GM21367 (cell line): ENCODE results near the gene TERF2IP.

Source experiments
- ATAC-seq: cut with Tn5 transposase; IDR thresholded peaks from one replicate; pipeline ENCODE4 v1.9.1; 2021; ENCODE audit not compliant: unreplicated experiment

Gene TERF2IP

DNA sequence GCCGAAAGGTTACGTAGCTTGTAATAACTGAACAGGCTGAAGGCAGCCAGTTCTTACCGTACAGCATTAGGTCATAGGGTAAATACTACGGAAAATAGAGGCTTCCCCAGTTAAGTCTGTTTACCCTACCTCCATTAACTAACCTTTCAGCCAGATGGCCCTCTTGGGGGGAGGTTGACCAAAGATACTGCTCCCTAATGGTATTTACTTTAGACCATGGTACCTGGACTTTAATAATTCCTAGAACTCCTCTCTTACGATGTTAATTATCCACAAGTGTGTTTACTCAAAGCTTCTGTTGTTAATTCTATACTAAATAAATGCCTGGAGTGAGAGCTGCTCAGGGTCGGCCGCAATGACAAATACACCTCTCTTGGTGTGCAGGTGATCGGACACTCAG lies 14.7 kb upstream of the TERF2IP start:
- no peak for ATAC-seq

DNA sequence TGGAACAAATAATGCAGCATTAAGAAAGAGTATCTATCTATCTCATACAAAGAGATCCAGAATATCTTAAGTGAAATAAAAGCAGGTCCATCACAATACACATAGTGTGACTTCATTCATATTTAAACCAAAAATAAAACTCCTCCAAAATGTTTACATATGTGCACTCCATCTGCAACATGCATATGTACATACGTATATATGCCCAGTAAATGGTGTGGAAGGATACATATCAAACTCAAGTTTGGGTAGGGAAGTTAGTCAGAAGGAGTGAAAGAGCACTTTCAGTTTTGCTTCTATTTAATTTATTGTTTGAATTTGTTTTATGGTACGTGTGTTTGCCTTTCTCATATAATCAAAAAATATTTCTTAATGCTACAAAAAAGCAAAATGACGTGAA lies 12.5 kb upstream of the TERF2IP start:
- ATAC-seq: no peak

DNA sequence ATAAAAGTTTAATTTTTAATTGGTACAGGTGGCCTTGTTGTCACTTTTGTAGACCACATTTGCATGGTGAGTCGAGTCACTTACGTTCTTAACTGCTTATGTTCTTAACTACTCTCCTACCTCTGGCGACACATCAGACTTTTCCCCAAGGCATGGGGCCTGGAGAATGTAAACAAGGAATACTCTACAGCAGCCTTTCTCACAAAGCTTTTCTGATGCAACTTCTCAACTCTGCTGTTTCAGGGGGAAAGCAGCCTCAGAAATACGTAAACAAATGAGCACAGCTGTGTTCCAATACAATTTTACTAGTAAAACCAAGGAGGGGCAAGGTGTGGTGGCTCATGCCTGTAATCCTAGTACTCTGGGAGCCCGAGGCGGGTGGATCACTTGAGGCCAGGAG lies 7.0 kb upstream of the TERF2IP start:
- ATAC-seq: no peak

DNA sequence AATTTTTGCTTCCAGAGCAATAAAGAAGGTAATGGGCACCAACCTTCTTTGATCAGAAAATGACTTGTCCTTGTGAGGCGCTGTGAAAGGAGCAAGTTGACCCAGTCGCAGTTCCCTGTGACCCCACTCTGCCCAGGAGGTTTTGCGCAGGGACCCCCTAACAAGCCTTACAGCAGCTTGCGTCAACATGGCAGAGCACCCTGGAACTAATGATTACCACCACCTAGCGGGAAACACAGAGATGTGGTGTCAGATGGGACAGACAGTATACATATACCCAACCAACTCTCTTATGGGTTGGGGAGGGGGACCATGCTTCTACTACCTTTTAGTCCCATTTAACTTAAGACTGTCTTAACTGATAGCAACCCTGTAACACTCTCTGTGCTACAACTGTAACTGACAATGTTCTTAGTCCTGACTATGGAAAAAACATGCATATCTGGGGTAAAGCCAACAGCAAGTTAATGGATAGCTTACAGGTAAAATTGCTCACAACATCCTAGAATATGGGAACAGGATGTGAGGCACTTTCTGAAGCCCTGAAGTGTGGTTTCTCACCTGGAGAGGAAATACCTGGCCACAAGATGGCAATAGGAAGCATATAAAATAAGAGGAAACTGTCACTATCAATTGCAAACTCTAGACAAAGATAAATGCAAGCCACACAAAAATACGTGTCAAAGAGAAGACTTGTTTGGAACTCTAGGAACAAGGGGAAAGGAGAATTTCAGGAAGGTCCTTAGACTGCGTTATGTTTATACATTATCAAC lies 3.1 kb upstream of the TERF2IP start:
- no peak for ATAC-seq

DNA sequence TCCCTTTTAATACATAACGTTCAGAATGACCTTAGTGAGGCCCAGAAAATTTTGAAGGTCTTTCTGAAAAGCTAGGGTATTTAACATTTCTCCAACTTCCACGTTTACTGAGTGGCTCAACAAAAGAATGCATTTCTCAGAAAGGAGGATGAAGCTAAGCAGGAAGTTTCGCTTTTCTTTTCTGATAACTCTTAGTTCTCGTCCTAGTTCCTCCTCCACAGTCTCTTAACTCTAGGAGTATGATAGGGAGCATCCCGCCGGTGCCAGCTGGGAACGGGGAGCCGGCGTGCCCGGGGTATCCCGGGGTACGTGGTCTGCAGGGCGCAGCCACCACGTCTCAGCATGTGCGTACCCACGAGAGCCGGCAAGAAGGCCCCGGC lies 471 bp upstream of the TERF2IP start:
- ATAC-seq: peak; percentile 10

DNA sequence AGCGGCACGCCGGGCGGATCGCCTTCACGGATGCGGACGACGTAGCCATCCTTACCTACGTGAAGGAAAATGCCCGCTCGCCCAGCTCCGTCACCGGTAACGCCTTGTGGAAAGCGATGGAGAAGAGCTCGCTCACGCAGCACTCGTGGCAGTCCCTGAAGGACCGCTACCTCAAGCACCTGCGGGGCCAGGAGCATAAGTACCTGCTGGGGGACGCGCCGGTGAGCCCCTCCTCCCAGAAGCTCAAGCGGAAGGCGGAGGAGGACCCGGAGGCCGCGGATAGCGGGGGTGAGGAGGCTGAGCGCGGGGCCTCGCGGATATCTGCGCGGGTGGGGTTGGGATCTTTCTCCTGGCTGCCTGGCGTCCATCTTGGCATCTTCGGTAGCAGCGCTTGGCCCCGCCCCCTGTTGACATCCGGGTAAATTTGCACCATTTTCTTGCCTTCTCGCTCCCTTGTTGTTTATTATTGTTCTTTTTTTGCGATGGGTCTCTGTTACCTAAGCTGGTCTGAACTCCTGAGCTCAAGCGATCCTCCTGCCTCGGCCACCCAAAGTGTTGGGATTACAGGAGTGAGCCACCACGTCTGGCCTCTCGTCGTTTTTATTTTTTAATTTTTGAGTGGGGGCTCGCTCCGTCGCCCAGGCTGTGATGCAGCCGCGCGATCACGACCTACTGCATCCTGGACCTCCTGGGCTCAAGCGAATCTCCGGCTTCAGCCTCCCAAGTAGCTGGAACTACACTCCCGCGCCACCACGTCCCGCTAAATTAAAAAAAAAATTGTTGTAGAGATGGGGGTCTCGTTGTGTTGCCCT lies 898 bp downstream of the TERF2IP start:
- ATAC-seq: peak; percentile 26

DNA sequence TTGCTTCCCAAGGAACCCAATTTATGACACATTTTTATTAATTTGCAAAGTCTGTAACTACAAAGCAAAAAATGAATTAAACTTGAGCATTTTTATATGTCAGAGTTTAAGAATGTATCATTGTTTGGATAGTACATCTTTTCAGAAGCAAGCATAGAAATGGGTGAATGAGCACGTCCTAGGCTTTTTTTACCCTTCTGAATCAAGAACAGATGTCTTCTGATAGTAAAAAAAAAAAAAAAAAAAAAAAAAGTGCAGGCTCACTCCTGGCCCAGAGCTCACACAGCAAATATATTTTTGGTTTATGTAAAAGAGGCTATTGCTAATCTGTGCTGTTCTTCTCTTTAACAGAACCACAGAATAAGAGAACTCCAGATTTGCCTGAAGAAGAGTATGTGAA lies 6.3 kb downstream of the TERF2IP start:
- no peak for ATAC-seq

DNA sequence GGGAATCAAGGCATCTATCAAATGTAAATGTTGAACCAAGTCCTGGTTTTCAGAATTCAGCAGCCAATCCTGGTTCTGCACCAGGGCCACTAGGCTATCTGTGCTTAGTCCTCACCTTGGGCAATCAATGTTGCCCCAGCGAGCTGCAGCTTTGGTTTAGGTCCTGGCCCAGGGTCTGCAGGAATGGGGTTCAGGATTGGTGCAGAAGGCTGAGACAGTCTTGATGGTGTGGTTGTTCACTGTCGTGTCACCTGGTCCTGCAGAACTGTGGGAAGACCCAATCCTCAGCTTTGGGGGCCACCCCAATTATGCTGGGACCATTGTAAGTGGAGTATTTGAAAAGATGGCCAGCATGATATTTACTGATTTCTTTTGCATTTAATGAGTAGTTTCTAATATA lies 10.6 kb downstream of the TERF2IP start:
- no peak for ATAC-seq

DNA sequence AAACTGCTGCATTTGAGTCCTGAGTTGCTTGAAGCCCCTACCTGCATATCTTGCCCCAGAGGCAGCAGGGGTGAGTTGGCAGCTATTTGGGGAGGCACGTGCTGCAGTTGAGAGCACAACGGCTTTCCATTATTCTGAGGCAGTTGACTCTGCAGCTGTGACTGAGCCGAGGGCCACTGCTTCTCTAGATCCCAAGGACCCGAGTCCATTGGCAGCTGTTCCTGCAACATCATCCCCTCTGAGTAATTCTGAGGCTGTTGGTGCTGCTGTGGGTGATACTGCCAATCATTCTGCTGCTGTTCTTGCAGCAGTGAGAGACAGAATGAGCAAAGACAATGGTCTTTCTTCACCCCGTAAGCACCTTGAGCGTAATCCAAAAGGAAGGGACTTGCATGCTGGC lies 12.7 kb downstream of the TERF2IP start:
- ATAC-seq: no peak

DNA sequence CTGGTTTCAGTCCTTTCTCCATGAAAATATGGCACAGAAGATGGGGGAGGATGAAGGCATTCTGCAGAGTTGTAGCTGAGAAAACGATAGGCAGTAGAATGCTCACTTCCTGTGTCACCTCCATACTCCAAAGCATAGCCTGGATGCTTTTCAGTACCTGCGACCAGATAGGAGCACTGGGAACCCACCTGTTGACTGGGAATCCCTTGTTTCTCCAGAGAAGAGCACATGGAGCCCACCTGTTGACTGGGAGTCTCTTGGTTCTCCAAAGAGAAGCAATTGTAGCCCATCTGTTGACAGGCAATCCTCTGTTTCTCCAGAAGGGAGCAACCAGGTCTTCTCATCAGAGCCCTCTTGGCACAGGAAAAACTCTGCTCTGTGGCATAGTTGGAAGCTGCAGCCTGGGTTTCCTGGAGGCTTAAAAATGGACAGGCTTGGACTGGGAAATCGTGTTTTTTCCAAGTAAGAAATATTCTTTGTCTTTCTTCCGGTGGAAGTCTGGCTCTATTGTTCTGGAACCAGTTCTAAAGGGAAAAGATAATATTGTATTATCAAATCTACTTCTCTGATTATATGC lies 13.2 kb downstream of the TERF2IP start:
- no peak for ATAC-seq

DNA sequence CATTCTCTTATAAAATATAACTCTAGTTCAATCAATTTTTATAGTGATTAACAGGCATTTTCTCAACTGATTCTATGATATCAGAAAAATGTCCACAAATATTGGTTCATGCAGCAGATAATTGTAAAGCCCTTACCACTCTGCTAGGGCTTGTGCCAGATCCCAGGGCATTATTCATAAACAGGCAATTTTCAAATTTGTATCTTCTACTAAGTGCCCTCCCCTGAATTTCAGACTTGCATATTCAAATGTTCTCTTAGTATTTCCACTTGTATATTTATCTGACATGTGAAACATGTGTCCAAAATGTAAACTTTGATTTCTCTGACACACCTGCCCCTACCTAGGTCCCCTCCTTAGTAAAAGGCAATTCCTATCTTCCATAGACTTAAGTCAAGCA lies 19.9 kb downstream of the TERF2IP start:
- no peak for ATAC-seq

DNA sequence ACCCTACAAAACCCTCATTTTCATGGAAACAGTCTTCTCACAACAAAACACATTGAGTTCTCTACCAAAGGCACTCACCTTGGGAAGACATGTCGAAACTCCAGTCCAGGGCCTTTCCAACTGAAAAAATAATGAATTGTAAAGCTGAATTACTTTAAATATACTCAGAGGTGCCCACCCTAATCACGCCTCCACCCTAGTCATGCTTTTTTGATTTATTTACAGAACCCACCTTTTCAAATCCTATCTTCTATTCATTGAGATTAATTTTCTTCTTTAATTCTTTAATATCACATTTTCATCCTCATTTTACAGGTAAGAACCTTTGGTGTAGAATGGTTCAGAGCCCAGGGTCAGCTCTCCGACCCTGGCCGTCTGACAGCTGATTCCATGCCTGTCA lies 29.3 kb downstream of the TERF2IP start, which contains the start of gene CPHXL2:
Gene CPHXL2, minus strand, starts transcription at position 101 of the 400 bp plus-strand sequence. Its CDS starts 10 bp downstream, at position 91.
- no peak for ATAC-seq

DNA sequence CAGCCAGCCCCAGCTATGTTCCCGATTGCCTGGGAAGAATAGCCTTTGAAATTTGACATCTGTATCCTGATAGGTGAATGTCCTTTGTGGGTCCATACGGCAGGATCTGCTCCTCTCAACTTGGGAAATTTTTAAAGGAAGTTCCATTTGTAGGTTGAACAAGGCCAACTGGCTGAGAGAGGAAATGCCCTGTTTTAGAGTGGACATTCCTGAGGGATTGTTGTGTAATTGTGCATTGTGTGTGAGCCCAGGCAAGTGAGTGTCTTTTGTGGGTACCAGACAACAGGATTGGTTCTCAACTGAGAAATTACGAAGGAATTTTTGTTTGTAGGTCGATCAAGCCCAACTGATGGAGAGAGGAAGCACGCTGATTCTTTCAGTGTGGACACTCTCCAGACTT lies 31.8 kb downstream of the TERF2IP start:
- ATAC-seq: no peak

DNA sequence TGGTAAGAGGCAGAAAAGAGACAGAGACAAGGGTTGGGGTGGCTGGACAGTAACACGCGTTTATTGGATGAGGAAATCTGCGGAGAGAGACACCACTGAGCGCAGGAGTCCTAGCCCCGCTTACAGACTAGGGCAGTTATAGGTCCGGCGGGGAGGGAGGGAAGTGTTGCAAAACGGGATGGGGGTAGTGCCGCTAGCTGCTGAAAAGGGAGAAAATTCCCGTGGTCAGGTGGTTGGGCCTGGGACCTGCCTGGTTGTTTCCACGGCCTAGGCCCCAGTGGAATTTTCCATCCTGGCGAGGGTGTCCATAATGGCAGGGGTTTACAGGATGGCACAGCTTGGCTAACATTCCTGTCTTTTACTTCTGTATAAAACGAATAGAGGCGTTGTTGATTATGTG lies 34.7 kb downstream of the TERF2IP start:
- ATAC-seq: no peak

DNA sequence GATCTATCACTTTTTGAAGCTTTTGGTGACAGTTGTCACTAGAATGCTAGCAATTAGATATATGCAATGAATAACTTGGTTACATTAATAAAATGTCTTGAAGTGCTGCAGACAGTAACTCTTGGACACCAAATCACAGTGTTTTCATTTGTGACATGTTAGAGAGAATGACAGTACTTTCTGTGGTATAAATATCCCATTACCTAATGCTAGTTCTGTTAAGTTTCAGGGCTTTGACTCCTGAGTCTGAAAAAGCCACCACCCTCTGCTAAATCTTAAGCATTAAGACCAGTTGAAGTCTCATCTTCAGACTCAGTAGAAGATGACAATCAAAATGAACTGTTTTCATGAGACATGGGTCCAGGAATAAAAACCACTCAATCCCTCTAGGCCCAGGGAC lies 39.8 kb downstream of the TERF2IP start:
- ATAC-seq: no peak

DNA sequence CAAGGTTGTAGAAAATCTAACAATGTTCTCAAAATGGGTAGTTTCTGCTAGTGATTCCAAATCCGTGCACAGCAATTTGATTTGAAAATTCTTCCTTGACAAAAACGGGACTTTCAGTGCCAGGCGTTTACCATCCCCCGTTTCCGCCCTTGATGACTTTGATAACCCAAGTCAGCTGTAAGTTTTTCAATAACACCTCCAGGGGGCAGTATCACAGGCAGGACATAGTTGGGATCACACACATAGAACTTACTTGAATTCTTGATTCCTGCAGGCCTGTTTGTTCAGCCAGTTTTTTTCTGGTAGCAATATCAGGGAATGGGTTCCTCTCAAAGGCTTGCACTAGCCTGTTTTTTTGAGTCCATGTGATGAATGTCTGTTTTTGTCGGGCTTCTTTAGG lies 48.1 kb downstream of the TERF2IP start:
- no peak for ATAC-seq

DNA sequence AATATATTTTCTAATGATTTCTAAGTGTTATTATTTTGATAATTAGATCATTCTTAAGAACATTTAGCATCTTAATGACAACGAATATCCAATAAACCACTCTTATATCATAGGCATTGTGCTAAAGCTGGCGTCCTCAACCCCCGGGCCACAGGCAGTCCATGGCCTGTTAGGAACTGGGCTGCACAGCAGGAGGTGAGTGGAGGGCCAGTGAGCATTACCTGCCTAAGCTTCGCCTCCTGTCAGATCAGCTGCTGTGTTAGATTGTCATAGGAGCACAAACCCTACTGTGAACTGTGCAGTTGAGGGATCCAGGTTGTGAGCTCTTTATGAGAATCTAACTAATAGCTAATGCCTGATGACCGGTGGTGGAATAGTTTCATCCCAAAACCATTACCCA lies 50.0 kb downstream of the TERF2IP start:
- ATAC-seq: no peak

DNA sequence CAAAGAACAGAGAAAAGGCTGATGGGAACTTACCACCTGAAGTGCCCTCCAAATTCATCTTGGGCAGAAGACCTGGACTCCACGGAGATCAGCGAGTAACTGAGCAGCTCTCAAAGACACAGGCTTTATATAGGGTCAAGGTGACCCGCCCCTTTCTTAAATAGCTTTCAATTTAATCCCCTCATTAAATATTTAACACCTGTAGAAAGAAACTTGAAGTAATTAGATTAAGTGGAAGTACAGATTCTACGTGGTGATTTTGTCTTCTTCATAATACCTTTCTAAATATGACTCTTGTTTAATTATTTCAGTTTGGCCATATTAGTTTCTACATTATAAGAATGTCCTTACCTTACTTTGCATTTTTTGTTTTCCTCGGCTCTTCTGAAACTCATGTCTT lies 53.8 kb downstream of the TERF2IP start, which contains the start of gene DUXB:
Gene DUXB, minus strand, starts transcription at position 101 of the 400 bp plus-strand sequence. Its CDS starts 43 bp downstream, at position 58.
- no peak for ATAC-seq

DNA sequence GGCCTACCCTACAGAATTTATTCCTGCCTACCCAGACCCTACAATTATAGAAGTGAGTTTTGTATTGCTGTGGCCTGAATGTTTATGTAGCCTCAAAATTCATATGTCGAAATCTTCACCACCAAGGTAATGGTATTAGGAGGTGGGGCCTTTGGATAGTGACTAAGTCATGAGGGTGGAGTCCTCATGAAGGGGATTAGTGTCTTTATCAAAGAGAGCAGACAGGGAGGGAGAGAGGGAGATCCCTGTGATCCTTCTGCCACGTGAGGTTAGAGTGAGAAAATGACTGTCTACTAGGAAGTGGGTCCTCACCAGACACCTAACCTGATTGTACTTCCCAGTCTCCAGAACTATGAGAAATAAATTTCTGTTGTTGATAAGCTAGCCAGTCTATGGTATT lies 54.7 kb downstream of the TERF2IP start:
- ATAC-seq: no peak

DNA sequence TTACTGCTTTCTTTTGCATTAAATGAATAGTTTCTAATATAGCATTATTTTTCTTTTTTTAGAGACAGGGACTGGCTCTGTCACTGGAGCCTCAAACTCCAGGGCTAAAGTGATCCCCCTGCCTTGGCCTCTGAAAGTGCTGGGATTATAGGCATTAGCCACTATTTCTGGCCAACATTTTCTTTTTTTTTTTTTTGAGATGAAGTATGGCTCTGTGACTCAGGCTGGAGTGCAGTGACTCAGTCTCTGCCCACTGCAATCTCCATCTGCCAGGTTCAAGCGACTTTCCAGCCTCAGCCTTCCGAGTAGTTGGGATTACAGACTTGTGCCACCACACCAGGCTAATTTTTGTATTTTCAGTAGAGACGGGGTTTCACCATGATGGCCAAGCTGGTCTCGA lies 55.7 kb downstream of the TERF2IP start:
- no peak for ATAC-seq
